SIG-M5 (cell line): ENCODE data around the gene CNN3.

Experiments
- DNase-seq: peaks from one replicate; lab custom pipeline; 2025; lab: John Stamatoyannopoulos, UW

Gene CNN3

DNA sequence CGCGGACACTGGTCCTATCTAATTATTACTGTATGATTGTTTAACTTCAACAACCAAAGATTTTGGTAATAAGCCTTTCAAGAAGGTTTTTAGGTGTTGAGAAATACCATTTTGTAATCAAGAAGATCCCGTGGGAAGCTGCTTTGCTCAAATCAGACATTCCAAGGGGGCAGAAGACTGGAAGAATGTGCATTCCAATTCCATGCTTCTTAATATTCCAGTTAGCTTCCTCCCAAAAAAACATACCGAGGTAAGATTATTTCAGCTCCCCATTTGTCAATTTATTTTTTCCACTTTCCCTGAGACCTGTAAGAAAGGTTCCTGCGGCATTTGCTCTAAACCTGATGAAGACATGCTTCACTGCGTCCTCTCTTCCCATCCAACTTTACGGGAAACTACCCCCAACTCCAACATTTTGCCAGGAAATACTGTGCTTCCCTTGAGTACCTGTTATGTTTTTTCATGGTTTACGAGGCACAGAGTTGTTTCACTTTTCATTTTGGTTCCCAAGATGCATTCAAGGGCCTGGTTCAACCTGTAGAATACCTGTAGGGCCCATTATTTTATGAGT, 4.1 kb downstream of the CNN3 start:
- no peak for DNase-seq

- no peak for DNase-seq
Observed at GRCh38 chr1:94921977-94922376, 4.9 kb downstream of the CNN3 start.

- no peak for DNase-seq
Observed at GRCh38 chr1:94920061-94920460, 6.8 kb downstream of the CNN3 start.

GRCh38 chr1:94919241-94920030, 7.5 kb downstream of the CNN3 start:
- DNase-seq = no peak

DNA sequence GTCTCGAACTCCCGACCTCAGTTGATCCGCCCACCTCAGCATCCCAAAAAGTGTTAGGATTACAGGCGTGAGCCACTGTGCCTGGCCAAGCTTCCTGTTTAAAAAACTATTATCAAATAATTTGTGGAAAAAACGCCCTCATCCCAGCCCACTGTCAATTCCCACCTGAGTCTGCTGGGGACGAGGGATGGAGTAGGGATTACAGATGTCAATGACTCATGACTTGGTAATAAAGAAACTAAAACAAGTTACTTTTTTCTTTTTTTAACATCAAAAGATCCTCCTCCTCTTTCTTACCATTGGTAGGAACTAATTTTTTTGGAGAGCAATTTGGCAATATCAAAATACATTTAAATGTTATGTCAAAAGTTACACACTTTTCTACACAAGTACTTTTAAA, 9.7 kb downstream of the CNN3 start:
- DNase-seq = no peak

GRCh38 chr1:94912263-94913184, 14.4 kb downstream of the CNN3 start:
- DNase-seq = no peak

DNA sequence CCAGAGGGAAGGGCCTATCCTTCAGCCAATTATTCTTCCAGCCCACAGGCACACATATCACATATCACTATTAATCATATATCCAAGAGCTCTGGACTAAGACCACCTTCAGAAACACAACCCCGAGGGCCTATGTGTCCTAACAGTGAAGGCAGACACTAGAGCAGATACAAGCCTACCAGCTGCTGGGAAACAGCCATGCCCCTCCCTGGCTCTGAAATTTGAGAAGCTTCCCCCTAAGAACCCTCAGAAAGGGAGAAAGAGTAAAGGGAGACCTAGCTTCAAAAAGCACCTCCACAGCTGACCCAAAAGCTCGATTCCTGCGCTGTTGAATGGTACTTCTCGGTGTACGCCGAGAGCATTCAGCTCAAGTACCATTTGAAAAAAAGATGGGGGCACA, 17.4 kb downstream of the CNN3 start:
- DNase-seq = no peak

DNA sequence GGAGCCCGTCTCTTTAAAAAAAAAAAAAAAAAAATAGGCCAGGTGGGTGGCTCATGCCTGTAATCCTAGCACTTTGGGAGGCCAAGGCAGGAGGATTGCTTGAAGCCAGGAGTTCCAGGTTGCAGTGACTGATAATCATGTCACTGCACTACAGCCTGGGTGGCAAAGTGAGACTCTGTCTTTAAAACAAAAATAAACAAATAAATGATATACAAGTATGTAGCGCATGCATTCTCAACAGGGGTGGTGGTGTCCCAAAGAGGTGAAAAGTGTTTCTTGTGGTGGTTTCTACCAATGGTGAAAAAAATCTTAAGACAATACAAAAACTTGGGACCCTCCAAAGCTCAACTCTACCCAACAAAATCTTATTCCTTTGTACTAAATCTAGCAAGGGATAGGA, 17.9 kb downstream of the CNN3 start:
- DNase-seq = no peak

- no peak for DNase-seq
Observed at GRCh38 chr1:94908190-94908589, 18.7 kb downstream of the CNN3 start.

GRCh38 chr1:94907136-94907535, 19.8 kb downstream of the CNN3 start:
- DNase-seq = no peak

DNA sequence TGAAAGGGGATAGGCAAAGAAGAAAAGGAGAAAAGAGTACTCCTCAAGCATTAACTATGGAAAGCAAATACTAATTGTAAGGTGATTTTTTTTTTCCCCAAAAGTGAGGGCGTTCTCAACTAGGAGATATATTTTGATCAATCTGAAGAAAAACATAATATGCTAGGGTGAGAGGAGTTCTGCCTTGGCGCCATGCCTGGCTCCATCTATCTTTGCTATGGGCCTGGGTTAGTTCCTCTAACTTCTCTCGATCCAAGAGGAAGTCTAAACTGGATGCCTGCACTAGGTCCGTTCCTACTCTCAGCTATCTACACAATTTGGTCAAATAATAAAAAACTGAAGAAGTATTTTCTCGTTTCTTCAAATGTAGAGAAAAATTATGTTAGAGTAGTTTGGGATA, 20.5 kb downstream of the CNN3 start:
- DNase-seq = no peak

- no peak for DNase-seq
Observed at GRCh38 chr1:94905207-94905606, 21.7 kb downstream of the CNN3 start.

GRCh38 chr1:94903280-94904009, 23.5 kb downstream of the CNN3 start:
- no peak for DNase-seq

DNA sequence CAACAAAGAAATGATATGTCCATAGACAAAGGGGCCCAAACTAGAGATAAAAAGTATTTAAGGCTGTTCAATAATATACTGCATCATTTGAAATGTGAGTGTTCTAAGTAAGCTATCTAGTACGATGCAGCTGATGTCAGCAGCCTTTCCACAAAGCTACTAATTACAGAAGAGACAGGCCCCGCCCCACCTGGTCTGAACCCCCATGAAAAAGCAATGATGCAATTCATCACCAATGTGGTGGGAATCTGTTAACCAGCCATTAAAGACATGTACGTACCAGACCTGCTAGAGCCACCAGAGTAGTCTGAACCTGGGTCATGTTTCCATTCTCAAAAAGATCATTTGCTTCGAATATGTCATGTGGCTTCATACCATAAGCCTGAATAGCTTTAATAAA, 25.1 kb downstream of the CNN3 start:
- DNase-seq = no peak

- DNase-seq = no peak
Observed at GRCh38 chr1:94899756-94900155, 27.2 kb downstream of the CNN3 start.

GRCh38 chr1:94898491-94899385, 28.2 kb downstream of the CNN3 start:
- DNase-seq = no peak

- DNase-seq = no peak
Observed at GRCh38 chr1:94895518-94895917, 31.4 kb downstream of the CNN3 start.

GRCh38 chr1:94894630-94895029, 32.3 kb downstream of the CNN3 start:
- DNase-seq = no peak

DNA sequence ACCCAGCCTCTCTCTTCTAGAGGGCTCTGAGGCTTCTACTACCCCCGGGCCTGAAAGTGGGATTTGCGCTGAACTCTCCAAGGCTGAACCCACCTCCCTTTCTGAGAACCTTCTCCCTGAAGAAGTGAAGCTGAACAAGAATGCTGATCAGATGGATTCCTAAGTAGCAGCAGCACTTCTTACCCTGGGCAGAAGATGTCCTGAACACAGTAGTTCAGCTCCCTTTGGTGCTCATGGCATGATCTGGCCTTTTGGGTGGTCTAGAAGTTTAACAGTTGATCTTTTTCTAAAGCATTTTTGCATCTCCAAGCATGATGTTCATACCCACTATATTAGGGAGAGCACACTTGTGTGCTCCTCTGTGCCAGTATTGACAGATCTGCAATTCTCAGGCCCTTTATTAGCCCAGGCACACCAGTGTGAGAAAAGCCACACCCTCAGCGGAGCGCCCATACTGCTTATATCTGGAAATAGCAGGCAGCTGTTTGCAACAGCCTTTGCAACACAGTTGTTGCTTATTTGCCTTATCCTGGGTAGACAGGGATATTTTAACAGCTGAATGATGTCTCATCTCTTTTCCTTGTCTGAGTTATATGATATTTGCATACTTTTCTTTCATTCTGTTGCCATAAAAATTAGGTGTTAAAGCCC, 34.2 kb downstream of the CNN3 start:
- no peak for DNase-seq

DNA sequence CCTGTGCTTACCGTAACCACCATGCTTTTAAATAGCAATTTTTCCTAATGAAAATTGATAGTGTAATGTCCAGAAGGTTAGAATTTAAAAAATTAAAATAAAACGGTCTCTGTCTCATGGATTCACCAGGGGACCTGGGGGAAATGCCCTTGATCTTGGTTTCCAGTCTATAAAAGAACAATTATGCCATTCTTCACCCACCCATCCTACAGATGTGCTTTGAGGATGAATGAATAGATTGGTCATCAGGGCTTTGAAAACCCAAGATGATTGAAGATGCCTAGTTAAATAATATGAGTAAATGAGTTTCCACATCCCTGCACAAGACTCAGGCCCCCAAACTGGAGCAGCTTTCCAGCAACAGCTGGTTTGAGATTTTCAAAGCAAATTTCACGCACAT, 38.7 kb downstream of the CNN3 start:
- DNase-seq = no peak
